ENCODE data around the gene CSNK1E. TPM values are rescaled to one million over a fixed set of nuclear protein-coding genes. Genes with fewer than 3 reads are reported as not detected.
"Not testable (repeated sequence)": the region's sequence is repeated elsewhere in the genome, so short reads cannot be mapped to it uniquely, and the experiment has no call there.

CSNK1E gene
- total and polyA plus RNA-seq, 12 donors = 64.1 to 88.1 (median 79.3) TPM

DNA sequence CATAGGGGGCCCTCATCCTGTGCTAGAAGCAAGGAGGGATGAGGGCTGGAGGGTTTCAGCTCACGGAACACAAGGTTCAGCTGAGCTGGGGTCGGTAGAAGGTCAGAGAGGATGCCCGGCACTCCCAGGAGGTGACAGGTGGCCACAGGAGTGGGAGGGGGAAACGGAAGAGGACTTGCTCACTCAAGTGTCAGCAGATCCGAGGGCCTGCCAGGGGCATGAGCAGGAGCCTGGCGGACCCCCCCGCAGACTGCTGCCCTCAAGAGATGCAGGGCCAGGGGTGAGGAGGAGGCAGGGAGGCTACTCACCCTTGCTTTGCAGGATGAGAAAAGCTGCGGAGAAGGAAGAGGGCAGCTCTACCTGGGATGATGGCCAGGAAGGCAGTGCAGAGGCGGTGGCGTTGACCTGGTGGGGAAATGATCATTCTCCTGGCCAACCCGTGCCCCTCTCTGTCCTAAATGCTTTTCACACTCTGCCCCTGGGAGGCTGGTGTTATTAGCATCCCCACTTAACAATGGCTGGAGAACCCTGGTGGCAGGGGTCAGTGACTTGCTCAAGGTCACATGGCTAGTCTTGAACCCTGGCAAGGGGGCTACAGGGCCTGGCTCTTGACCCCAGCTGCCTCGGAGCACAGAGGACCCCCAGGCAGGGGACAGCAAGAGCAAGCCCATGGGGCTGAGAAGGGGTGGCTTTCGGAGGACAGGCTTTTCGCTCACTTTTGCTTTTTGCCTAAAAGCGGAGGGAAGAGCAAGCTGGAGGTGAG is 30.1 kb upstream of the CSNK1E start:
- intact Hi-C loops (cut with DNase I) = loop anchor here in 3 of 10 donors (10.0 kb wide), 2 partner anchors 223 to 233 kb away; partner anchors contain the start of gene BAIAP2L2 (in 2 of the 3)
- ATAC-seq (peak in 1 of 8 donors; percentile 15), DNase-seq (no peak)
- no peak overlapping the region for H3K27ac ChIP-seq
- peaks cover 0 to 8% (median 0%) of the 10 kb centered on the region in 9 donors for H3K36me3 ChIP-seq
- H3K4me3 ChIP-seq = no peak overlapping the region
- no peaks in the 10 kb centered on the region for H3K9me3 ChIP-seq
- no peak for TF ChIP-seq CTCF (IDR thresholded peaks at IDR 0.05)
- H3K27me3 ChIP-seq = peaks cover 0 to 40% (median 0%) of the 10 kb centered on the region in 7 donors
- WGBS, 2 donors = 55 to 61% methylated on average over 14 to 15 of the region's 15 CpGs
- H3K4me1 ChIP-seq = peaks cover 0 to 7% (median 0%) of the 10 kb centered on the region in 9 donors

GRCh38 chr22:38346506-38346905 is 29.3 kb upstream of the CSNK1E start:
- ATAC-seq (no peak), DNase-seq (no peak)
- no peak for TF ChIP-seq CTCF (IDR thresholded peaks at IDR 0.05)

GRCh38 chr22:38345782-38346181 is 28.5 kb upstream of the CSNK1E start:
- H3K4me1 ChIP-seq = peaks cover 0 to 5% (median 0%) of the 10 kb centered on the region in 9 donors
- WGBS, 2 donors = 93 to 95% methylated on average over 6 of the region's 6 CpGs
- TF ChIP-seq CTCF (IDR thresholded peaks at IDR 0.05) = no peak
- no peak for ATAC-seq
- H3K36me3 ChIP-seq = no peaks in the 10 kb centered on the region
- H3K27me3 ChIP-seq = peaks cover 0 to 51% (median 0%) of the 10 kb centered on the region in 7 donors
- no peak overlapping the region for H3K4me3 ChIP-seq
- no peak for DNase-seq
- intact Hi-C loops (cut with DNase I) = loop anchor here in 3 of 10 donors (10.0 kb wide), 2 partner anchors 221 to 231 kb away; partner anchors contain the start of gene BAIAP2L2 (in 2 of the 3)
- no peak overlapping the region for H3K27ac ChIP-seq
- H3K9me3 ChIP-seq = no peaks in the 10 kb centered on the region

More at GRCh38 chr22:38346506-38346905, 29.3 kb upstream of the CSNK1E start:
- Histone ChIP-seq H3K4me3 (no peak overlapping the region), H3K4me1 (peaks cover 0 to 7% (median 0%) of the 10 kb centered on the region in 9 donors), H3K9me3 (no peaks in the 10 kb centered on the region), H3K36me3 (peaks cover 0 to 3% (median 0%) of the 10 kb centered on the region in 9 donors), H3K27me3 (peaks cover 0 to 45% (median 0%) of the 10 kb centered on the region in 7 donors), H3K27ac (no peak overlapping the region)
- 67 to 82% methylated on average over 14 of the region's 14 CpGs for WGBS, 2 donors
- intact Hi-C loops (cut with DNase I) = loop anchor here in 3 of 10 donors (10.0 kb wide), 2 partner anchors 222 to 232 kb away; partner anchors contain the start of gene BAIAP2L2 (in 2 of the 3)

DNA sequence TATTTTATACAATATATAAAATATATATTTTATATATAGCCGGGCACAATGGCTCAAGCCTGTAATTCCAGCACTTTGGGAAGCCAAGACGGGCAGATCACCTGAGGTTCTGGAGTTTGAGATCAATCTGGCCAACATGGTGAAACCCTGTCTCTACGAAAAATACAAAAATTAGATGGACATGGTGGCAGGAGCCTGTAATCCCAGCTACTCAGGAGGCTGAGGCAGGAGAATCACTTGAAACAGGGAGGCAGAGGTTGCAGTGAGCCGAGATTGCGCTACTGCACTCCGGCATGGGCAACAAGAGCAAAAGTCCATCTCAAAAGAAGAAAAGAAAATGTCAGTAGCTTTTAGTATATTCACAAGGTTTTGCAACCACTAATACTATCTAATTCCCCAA is 22.7 kb upstream of the CSNK1E start:
- not testable (repeated sequence) for H3K9me3 ChIP-seq, H3K27ac ChIP-seq, H3K4me3 ChIP-seq, H3K36me3 ChIP-seq, ATAC-seq, DNase-seq
- intact Hi-C loops (cut with DNase I) = loop anchor here in 4 of 10 donors (10.0 kb wide), 3 partner anchors 195 to 225 kb away; partner anchors contain the start of gene BAIAP2L2 (in 2 of the 4)
- Histone ChIP-seq H3K4me1 (peaks cover 0 to 13% (median 9%) of the 10 kb centered on the region in 9 donors), H3K27me3 (peaks cover 0 to 40% (median 0%) of the 10 kb centered on the region in 7 donors)
- 93 to 94% methylated on average over 6 of the region's 6 CpGs for WGBS, 2 donors
